ENCODE data around the gene RNF150. TPM values are rescaled to one million over a fixed set of nuclear protein-coding genes. Genes with fewer than 3 reads are reported as not detected.
A peak's percentile ranks its signal among the peaks of the same experiment; 100 is the strongest.

RNF150 gene
- total and polyA plus RNA-seq, 12 donors = 4.9 to 88.6 (median 61.3) TPM

DNA sequence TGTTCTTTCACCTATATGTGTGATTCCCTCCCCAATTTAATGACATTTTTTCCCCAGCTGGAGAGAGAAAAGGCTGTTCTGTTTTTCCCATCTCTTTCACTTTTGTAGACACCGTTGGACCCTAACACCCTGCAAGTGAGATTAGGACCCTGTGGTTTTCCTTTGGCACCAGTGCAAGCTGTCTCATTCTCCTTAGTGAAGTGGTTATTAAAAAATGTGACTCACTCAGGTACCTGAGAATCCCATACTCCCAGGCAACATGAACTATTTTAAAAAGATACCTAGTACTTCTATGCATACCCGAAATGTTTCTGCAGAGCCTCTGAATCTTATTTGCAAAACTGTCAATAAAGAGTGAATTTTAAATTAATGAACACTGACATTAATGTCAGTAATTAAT is 201.4 kb downstream of the RNF150 start:
- Histone ChIP-seq H3K4me3 (no peak overlapping the region), H3K27me3 (no peaks in the 10 kb centered on the region), H3K36me3 (replicated peaks in 1 of 2) (no peaks in the 10 kb centered on the region), H3K9me3 (replicated peaks in 1 of 3) (no peaks in the 10 kb centered on the region), H3K27ac (no peak overlapping the region), H3K4me1 (replicated peaks in 1 of 2) (peaks cover 4 to 21% of the 10 kb centered on the region in 2 donors)
- no peak for TF ChIP-seq POLR2A (IDR thresholded peaks at IDR 0.05)
- TF ChIP-seq, protein P1, sequence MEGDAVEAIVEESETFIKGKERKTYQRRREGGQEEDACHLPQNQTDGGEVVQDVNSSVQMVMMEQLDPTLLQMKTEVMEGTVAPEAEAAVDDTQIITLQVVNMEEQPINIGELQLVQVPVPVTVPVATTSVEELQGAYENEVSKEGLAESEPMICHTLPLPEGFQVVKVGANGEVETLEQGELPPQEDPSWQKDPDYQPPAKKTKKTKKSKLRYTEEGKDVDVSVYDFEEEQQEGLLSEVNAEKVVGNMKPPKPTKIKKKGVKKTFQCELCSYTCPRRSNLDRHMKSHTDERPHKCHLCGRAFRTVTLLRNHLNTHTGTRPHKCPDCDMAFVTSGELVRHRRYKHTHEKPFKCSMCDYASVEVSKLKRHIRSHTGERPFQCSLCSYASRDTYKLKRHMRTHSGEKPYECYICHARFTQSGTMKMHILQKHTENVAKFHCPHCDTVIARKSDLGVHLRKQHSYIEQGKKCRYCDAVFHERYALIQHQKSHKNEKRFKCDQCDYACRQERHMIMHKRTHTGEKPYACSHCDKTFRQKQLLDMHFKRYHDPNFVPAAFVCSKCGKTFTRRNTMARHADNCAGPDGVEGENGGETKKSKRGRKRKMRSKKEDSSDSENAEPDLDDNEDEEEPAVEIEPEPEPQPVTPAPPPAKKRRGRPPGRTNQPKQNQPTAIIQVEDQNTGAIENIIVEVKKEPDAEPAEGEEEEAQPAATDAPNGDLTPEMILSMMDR (IDR thresholded peaks at IDR 0.05) = no peak
- 75 to 85% (median 77%) methylated on average over 2 of the region's 2 CpGs for WGBS, 4 donors
- DNase-seq = no peak
- intact Hi-C loops (cut with DNase I) = no loop called here

DNA sequence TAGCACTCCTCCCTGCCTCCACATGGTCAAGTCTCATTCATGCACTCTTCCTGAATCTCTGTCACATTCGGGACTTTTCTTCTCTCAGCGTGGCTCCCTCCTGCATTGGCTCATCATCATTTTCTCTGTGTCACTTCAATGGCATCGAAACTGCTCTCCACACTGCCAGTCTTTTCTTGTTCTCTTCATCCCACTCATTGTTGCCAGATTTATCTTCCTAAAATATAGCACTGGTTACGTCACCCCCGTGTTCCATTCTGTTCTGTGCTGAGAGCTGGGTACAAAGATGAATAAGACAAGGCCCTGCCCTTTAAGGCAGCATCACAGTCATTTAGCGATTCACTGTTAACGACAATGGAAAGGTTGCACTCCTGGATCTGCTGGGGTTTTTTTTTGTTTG is 202.7 kb downstream of the RNF150 start:
- Histone ChIP-seq H3K36me3 (replicated peaks in 1 of 2) (no peaks in the 10 kb centered on the region), H3K27me3 (no peaks in the 10 kb centered on the region), H3K27ac (no peak overlapping the region), H3K4me3 (no peak overlapping the region), H3K9me3 (replicated peaks in 1 of 3) (no peaks in the 10 kb centered on the region), H3K4me1 (replicated peaks in 1 of 2) (peaks cover 1 to 15% of the 10 kb centered on the region in 2 donors)
- WGBS, 4 donors = 78 to 85% (median 81%) methylated on average over 7 of the region's 7 CpGs
- DNase-seq = peak in 1 of 7 donors; percentile 70
- TF ChIP-seq, protein P1 (IDR thresholded peaks at IDR 0.05) = no peak
- no peak for TF ChIP-seq POLR2A (IDR thresholded peaks at IDR 0.05)
- intact Hi-C loops (cut with DNase I) = no loop called here

DNA sequence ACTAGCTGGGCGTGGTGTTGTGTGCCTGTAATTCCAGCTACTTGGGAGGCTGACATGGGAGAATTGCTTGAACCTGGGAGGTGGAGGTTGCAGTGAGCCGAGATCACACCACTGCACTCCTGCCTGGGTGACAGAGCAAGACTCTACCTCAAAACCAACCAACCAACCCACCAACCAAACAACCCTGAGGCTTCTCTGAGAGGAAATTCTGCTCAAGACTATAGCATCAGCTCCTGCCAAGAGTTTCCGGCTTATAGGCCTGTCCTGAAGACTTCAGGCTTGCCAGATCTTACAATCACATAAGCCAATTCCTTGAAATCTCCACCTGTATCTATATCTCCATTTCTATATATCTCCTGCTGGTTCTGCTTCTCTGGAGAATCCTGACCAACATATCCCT is 203.3 kb downstream of the RNF150 start:
- Histone ChIP-seq H3K36me3 (replicated peaks in 1 of 2) (no peaks in the 10 kb centered on the region), H3K4me3 (no peak overlapping the region), H3K27ac (no peak overlapping the region), H3K27me3 (no peaks in the 10 kb centered on the region), H3K4me1 (replicated peaks in 1 of 2) (peaks cover 0 to 10% of the 10 kb centered on the region in 2 donors), H3K9me3 (replicated peaks in 1 of 3) (no peaks in the 10 kb centered on the region)
- TF ChIP-seq, protein P1 (IDR thresholded peaks at IDR 0.05) = no peak
- no peak for TF ChIP-seq POLR2A (IDR thresholded peaks at IDR 0.05)
- intact Hi-C loops (cut with DNase I) = no loop called here
- DNase-seq = no peak
- WGBS, 4 donors = 84 to 95% (median 90%) methylated on average over 3 of the region's 3 CpGs

DNA sequence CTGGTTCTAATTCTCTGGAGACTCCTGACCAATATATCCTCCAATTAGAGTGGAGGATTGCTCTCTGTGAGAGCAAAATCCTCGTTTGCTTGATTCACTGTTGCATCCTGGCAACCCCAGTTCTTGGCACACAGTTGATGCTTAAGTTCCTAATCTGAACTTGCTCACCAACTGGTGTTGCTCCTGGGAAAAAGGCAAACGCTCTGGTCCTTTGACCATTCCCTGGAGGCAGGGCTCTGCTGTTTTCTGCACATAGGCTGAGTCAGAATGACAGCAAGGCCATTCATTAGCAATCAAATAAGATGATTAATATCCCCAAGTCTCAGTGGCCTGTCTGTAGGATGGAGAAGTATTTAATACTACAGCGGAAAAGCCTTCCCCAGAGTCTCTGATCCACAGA is 204.4 kb downstream of the RNF150 start:
- intact Hi-C loops (cut with DNase I) = no loop called here
- no peak overlapping the region for H3K27ac ChIP-seq
- H3K4me1 ChIP-seq (replicated peaks in 1 of 2) = peaks cover 0 to under 1% of the 10 kb centered on the region in 2 donors
- H3K27me3 ChIP-seq = no peaks in the 10 kb centered on the region
- peak in 1 of 7 donors; percentile 60 for DNase-seq
- TF ChIP-seq, protein P1 (IDR thresholded peaks at IDR 0.05) = no peak
- TF ChIP-seq POLR2A (IDR thresholded peaks at IDR 0.05) = no peak
- H3K4me3 ChIP-seq = no peak overlapping the region
- WGBS, 4 donors = 29 to 51% (median 40%) methylated on average over 3 of the region's 3 CpGs
- H3K9me3 ChIP-seq (replicated peaks in 1 of 3) = no peaks in the 10 kb centered on the region
- H3K36me3 ChIP-seq (replicated peaks in 1 of 2) = no peaks in the 10 kb centered on the region

All from adrenal gland (tissue), 12 donors.